ENCODE data around the gene GMEB2.

Gene GMEB2

GRCh38 chr20:63556873-63557478 is 69.9 kb downstream of the GMEB2 start:
- Histone ChIP-seq H3K27ac (ENCODE audit: low read depth, low read length) (no peak overlapping the region), H3K9ac (ENCODE audit: low read length) (no peak overlapping the region), H3K4me3 (ENCODE audit: low read depth in 1 of 2, low read length in 2 of 2) (no peak overlapping the region), H3K27me3 (ENCODE audit: control insufficient read depth in 1 of 2, insufficient read depth in 2 of 2, low read length in 2 of 2) (peaks cover 0 to 23% of the 10 kb centered on the region in 2 donors), H3K9me3 (ENCODE audit: low read length) (no peaks in the 10 kb centered on the region), H3K4me1 (ENCODE audit: insufficient read depth, low read length) (no peaks in the 10 kb centered on the region), H3K36me3 (ENCODE audit: insufficient read depth, low read length) (peaks cover 15% of the 10 kb centered on the region)

GRCh38 chr20:63555661-63556381 is 71.1 kb downstream of the GMEB2 start:
- H3K4me3 ChIP-seq (ENCODE audit: low read depth in 1 of 2, low read length in 2 of 2) = no peak overlapping the region

GRCh38 chr20:63554361-63555278 is 72.3 kb downstream of the GMEB2 start:
- Histone ChIP-seq H3K4me3 (ENCODE audit: low read depth in 1 of 2, low read length in 2 of 2) (peak overlapping the region in 1 of 2 donors; percentile 36), H3K27me3 (ENCODE audit: control insufficient read depth in 1 of 2, insufficient read depth in 2 of 2, low read length in 2 of 2) (peaks cover 0 to 28% of the 10 kb centered on the region in 2 donors), H3K9me3 (ENCODE audit: low read length) (no peaks in the 10 kb centered on the region), H3K4me1 (ENCODE audit: insufficient read depth, low read length) (no peaks in the 10 kb centered on the region), H3K9ac (ENCODE audit: low read length) (no peak overlapping the region), H3K36me3 (ENCODE audit: insufficient read depth, low read length) (no peaks in the 10 kb centered on the region), H3K27ac (ENCODE audit: low read depth, low read length) (no peak overlapping the region)

More at GRCh38 chr20:63555661-63556381, 71.1 kb downstream of the GMEB2 start:
- H3K36me3 ChIP-seq (ENCODE audit: insufficient read depth, low read length) = peaks cover 7% of the 10 kb centered on the region
- H3K4me1 ChIP-seq (ENCODE audit: insufficient read depth, low read length) = no peaks in the 10 kb centered on the region
- no peaks in the 10 kb centered on the region for H3K9me3 ChIP-seq (ENCODE audit: low read length)
- no peak overlapping the region for H3K9ac ChIP-seq (ENCODE audit: low read length)
- no peak overlapping the region for H3K27ac ChIP-seq (ENCODE audit: low read depth, low read length)
- H3K27me3 ChIP-seq (ENCODE audit: control insufficient read depth in 1 of 2, insufficient read depth in 2 of 2, low read length in 2 of 2) = peaks cover 0 to 27% of the 10 kb centered on the region in 2 donors

GRCh38 chr20:63553933-63554290 is 73.0 kb downstream of the GMEB2 start, which contains the start of gene FNDC11:
TSS of gene FNDC11 (plus strand) at chr20:63554159. CDS start at chr20:63555664, 1,505 bp downstream.
- H3K9me3 ChIP-seq (ENCODE audit: low read length) = no peaks in the 10 kb centered on the region
- H3K9ac ChIP-seq (ENCODE audit: low read length) = no peak within 1 kb of the TSS
- no peak within 1 kb of the TSS for H3K27ac ChIP-seq (ENCODE audit: low read depth, low read length)
- H3K27me3 ChIP-seq (ENCODE audit: control insufficient read depth in 1 of 2, insufficient read depth in 2 of 2, low read length in 2 of 2) = peaks cover 0 to 28% of the 10 kb centered on the region in 2 donors
- no peaks in the 10 kb centered on the region for H3K4me1 ChIP-seq (ENCODE audit: insufficient read depth, low read length)
- no peaks in the 10 kb centered on the region for H3K36me3 ChIP-seq (ENCODE audit: insufficient read depth, low read length)
- peak within 1 kb of the TSS in 1 of 2 donors; percentile 36 for H3K4me3 ChIP-seq (ENCODE audit: low read depth in 1 of 2, low read length in 2 of 2)

- H3K9me3 ChIP-seq (ENCODE audit: low read length) = no peaks in the 10 kb centered on the region
- peaks cover 0 to 33% of the 10 kb centered on the region in 2 donors for H3K27me3 ChIP-seq (ENCODE audit: control insufficient read depth in 1 of 2, insufficient read depth in 2 of 2, low read length in 2 of 2)
These were observed 73.5 kb downstream of the GMEB2 start for GRCh38 chr20:63553251-63553932.

GRCh38 chr20:63552481-63553249 is 74.2 kb downstream of the GMEB2 start:
- Histone ChIP-seq H3K9ac (ENCODE audit: low read length) (no peak overlapping the region), H3K9me3 (ENCODE audit: low read length) (no peaks in the 10 kb centered on the region), H3K27ac (ENCODE audit: low read depth, low read length) (no peak overlapping the region), H3K4me1 (ENCODE audit: insufficient read depth, low read length) (no peaks in the 10 kb centered on the region), H3K36me3 (ENCODE audit: insufficient read depth, low read length) (no peaks in the 10 kb centered on the region), H3K4me3 (ENCODE audit: low read depth in 1 of 2, low read length in 2 of 2) (no peak overlapping the region), H3K27me3 (ENCODE audit: control insufficient read depth in 1 of 2, insufficient read depth in 2 of 2, low read length in 2 of 2) (peaks cover 0 to 40% of the 10 kb centered on the region in 2 donors)

More at GRCh38 chr20:63553251-63553932, 73.5 kb downstream of the GMEB2 start:
- Histone ChIP-seq H3K27ac (ENCODE audit: low read depth, low read length) (no peak overlapping the region), H3K4me3 (ENCODE audit: low read depth in 1 of 2, low read length in 2 of 2) (peak overlapping the region in 1 of 2 donors; percentile 36), H3K9ac (ENCODE audit: low read length) (no peak overlapping the region), H3K36me3 (ENCODE audit: insufficient read depth, low read length) (no peaks in the 10 kb centered on the region), H3K4me1 (ENCODE audit: insufficient read depth, low read length) (no peaks in the 10 kb centered on the region)

- no peaks in the 10 kb centered on the region for H3K4me1 ChIP-seq (ENCODE audit: insufficient read depth, low read length)
- H3K27ac ChIP-seq (ENCODE audit: low read depth, low read length) = no peak overlapping the region
- no peaks in the 10 kb centered on the region for H3K36me3 ChIP-seq (ENCODE audit: insufficient read depth, low read length)
- no peaks in the 10 kb centered on the region for H3K9me3 ChIP-seq (ENCODE audit: low read length)
- no peak overlapping the region for H3K4me3 ChIP-seq (ENCODE audit: low read depth in 1 of 2, low read length in 2 of 2)
- no peak overlapping the region for H3K9ac ChIP-seq (ENCODE audit: low read length)
- H3K27me3 ChIP-seq (ENCODE audit: control insufficient read depth in 1 of 2, insufficient read depth in 2 of 2, low read length in 2 of 2) = peaks cover 0 to 56% of the 10 kb centered on the region in 2 donors
These were observed 75.8 kb downstream of the GMEB2 start for GRCh38 chr20:63551068-63551467.

- H3K27me3 ChIP-seq (ENCODE audit: control insufficient read depth in 1 of 2, insufficient read depth in 2 of 2, low read length in 2 of 2) = peaks cover 0 to 57% of the 10 kb centered on the region in 2 donors
These were observed 77.1 kb downstream of the GMEB2 start for GRCh38 chr20:63549679-63550282.

GRCh38 chr20:63549019-63549418 is 77.9 kb downstream of the GMEB2 start:
- no peaks in the 10 kb centered on the region for H3K9me3 ChIP-seq (ENCODE audit: low read length)
- no peak overlapping the region for H3K27ac ChIP-seq (ENCODE audit: low read depth, low read length)
- peaks cover 0 to 49% of the 10 kb centered on the region in 2 donors for H3K27me3 ChIP-seq (ENCODE audit: control insufficient read depth in 1 of 2, insufficient read depth in 2 of 2, low read length in 2 of 2)
- no peaks in the 10 kb centered on the region for H3K36me3 ChIP-seq (ENCODE audit: insufficient read depth, low read length)
- H3K4me3 ChIP-seq (ENCODE audit: low read depth in 1 of 2, low read length in 2 of 2) = no peak overlapping the region
- H3K9ac ChIP-seq (ENCODE audit: low read length) = no peak overlapping the region
- H3K4me1 ChIP-seq (ENCODE audit: insufficient read depth, low read length) = no peaks in the 10 kb centered on the region

More at GRCh38 chr20:63549679-63550282, 77.1 kb downstream of the GMEB2 start:
- no peaks in the 10 kb centered on the region for H3K4me1 ChIP-seq (ENCODE audit: insufficient read depth, low read length)
- no peak overlapping the region for H3K4me3 ChIP-seq (ENCODE audit: low read depth in 1 of 2, low read length in 2 of 2)
- H3K36me3 ChIP-seq (ENCODE audit: insufficient read depth, low read length) = no peaks in the 10 kb centered on the region
- H3K9me3 ChIP-seq (ENCODE audit: low read length) = no peaks in the 10 kb centered on the region
- no peak overlapping the region for H3K27ac ChIP-seq (ENCODE audit: low read depth, low read length)
- H3K9ac ChIP-seq (ENCODE audit: low read length) = no peak overlapping the region

GRCh38 chr20:63548542-63548941 is 78.4 kb downstream of the GMEB2 start:
- Histone ChIP-seq H3K4me1 (ENCODE audit: insufficient read depth, low read length) (no peaks in the 10 kb centered on the region), H3K27me3 (ENCODE audit: control insufficient read depth in 1 of 2, insufficient read depth in 2 of 2, low read length in 2 of 2) (peaks cover 0 to 44% of the 10 kb centered on the region in 2 donors), H3K27ac (ENCODE audit: low read depth, low read length) (no peak overlapping the region), H3K36me3 (ENCODE audit: insufficient read depth, low read length) (no peaks in the 10 kb centered on the region), H3K4me3 (ENCODE audit: low read depth in 1 of 2, low read length in 2 of 2) (no peak overlapping the region), H3K9ac (ENCODE audit: low read length) (no peak overlapping the region), H3K9me3 (ENCODE audit: low read length) (no peaks in the 10 kb centered on the region)
